Measurements from ENCODE around the gene EVC2. TPM values are rescaled to one million over a fixed set of nuclear protein-coding genes. Genes with fewer than 3 reads are reported as not detected.
A peak's percentile ranks its signal among the peaks of the same experiment; 100 is the strongest.

The EVC2 gene
- total and polyA plus RNA-seq, 4 donors: 1.7 to 6.6 (median 2.3) TPM

DNA sequence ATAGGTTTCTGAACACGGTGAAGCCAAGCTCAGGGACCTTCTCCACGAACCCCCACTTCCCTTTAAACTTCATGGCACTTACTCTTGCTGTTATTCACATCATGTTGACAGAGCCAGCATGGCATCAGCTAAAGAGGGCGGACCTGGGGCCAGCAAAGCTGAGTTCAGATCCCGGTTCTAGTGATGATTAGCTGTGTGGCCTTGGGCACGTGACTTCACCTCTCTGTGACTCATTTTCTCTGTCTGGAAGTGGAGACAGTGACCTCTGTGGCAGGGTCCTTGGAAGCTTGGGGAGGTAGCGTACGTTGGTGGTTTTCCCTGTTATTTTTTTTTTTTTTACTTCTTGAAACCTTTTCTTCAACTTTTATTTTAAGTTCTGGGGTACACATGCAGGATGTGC lies 16.0 kb upstream of the EVC2 start:
- Histone ChIP-seq H3K36me3 (ENCODE audit: control insufficient read depth, insufficient read depth, low read length) (peaks cover 4% of the 10 kb centered on the region), H3K27ac (ENCODE audit: low read depth, low read length) (no peak overlapping the region)
- 91% methylated on average over 3 of the region's 7 CpGs for WGBS (ENCODE audit: insufficient coverage)

DNA sequence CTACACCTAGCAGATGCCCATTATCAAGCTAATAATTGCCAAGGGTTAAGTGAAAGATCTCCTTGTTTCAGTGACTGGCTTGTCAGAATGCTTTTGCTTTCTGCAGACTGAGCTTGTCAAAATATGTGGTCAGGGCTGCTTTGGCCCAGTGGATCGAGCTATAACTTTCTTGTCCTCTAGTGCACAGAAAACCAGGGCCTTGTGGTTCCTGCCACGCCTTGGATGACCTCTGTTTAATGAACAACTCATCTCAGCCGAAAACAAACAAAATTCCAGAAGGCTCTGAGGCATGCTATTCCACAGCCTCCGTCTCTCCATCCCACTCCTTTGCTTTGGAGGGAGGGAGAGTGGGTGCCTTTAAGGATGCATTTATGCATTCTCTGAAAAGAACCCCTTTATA lies 14.0 kb upstream of the EVC2 start:
- 63% methylated on average over 1 of the region's 4 CpGs for WGBS (ENCODE audit: insufficient coverage)
- DNase-seq (ENCODE audit: low read depth in 4 of 6, low spot score in 6 of 6): no peak
- Histone ChIP-seq H3K27me3 (ENCODE audit: control insufficient read depth, insufficient read depth, low read length) (no peaks in the 10 kb centered on the region), H3K36me3 (ENCODE audit: control insufficient read depth, insufficient read depth, low read length) (peaks cover 7% of the 10 kb centered on the region), H3K27ac (ENCODE audit: low read depth, low read length) (no peak overlapping the region), H3K4me1 (ENCODE audit: control insufficient read depth, insufficient read depth, low read length) (peaks cover 2% of the 10 kb centered on the region), H3K4me3 (ENCODE audit: low read depth, low read length) (no peak overlapping the region), H3K9me3 (ENCODE audit: control insufficient read depth, insufficient read depth, low read length) (no peaks in the 10 kb centered on the region)

More for the DNA sequence above, 16.0 kb upstream of the EVC2 start:
- H3K9me3 ChIP-seq (ENCODE audit: control insufficient read depth, insufficient read depth, low read length): no peaks in the 10 kb centered on the region
- H3K4me1 ChIP-seq (ENCODE audit: control insufficient read depth, insufficient read depth, low read length): peaks cover 2% of the 10 kb centered on the region
- H3K27me3 ChIP-seq (ENCODE audit: control insufficient read depth, insufficient read depth, low read length): no peaks in the 10 kb centered on the region
- no peak overlapping the region for H3K4me3 ChIP-seq (ENCODE audit: low read depth, low read length)
- DNase-seq (ENCODE audit: low read depth in 4 of 6, low spot score in 6 of 6): no peak

GRCh38 chr4:5721923-5722322 lies 13.6 kb upstream of the EVC2 start:
- H3K27me3 ChIP-seq (ENCODE audit: control insufficient read depth, insufficient read depth, low read length): no peaks in the 10 kb centered on the region
- DNase-seq (ENCODE audit: low read depth in 4 of 6, low spot score in 6 of 6): no peak
- H3K4me3 ChIP-seq (ENCODE audit: low read depth, low read length): no peak overlapping the region
- WGBS (ENCODE audit: insufficient coverage): no CpG with 5 or more reads among the region's 5 CpGs
- peaks cover 2% of the 10 kb centered on the region for H3K4me1 ChIP-seq (ENCODE audit: control insufficient read depth, insufficient read depth, low read length)
- no peaks in the 10 kb centered on the region for H3K9me3 ChIP-seq (ENCODE audit: control insufficient read depth, insufficient read depth, low read length)
- H3K27ac ChIP-seq (ENCODE audit: low read depth, low read length): no peak overlapping the region
- H3K36me3 ChIP-seq (ENCODE audit: control insufficient read depth, insufficient read depth, low read length): peaks cover 7% of the 10 kb centered on the region

GRCh38 chr4:5720980-5721379 lies 12.6 kb upstream of the EVC2 start:
- WGBS (ENCODE audit: insufficient coverage): 87% methylated on average over 2 of the region's 3 CpGs
- DNase-seq (ENCODE audit: low read depth in 4 of 6, low spot score in 6 of 6): no peak
- peaks cover 7% of the 10 kb centered on the region for H3K36me3 ChIP-seq (ENCODE audit: control insufficient read depth, insufficient read depth, low read length)
- H3K4me1 ChIP-seq (ENCODE audit: control insufficient read depth, insufficient read depth, low read length): peaks cover 2% of the 10 kb centered on the region
- H3K27ac ChIP-seq (ENCODE audit: low read depth, low read length): no peak overlapping the region
- H3K4me3 ChIP-seq (ENCODE audit: low read depth, low read length): no peak overlapping the region
- H3K27me3 ChIP-seq (ENCODE audit: control insufficient read depth, insufficient read depth, low read length): no peaks in the 10 kb centered on the region
- H3K9me3 ChIP-seq (ENCODE audit: control insufficient read depth, insufficient read depth, low read length): no peaks in the 10 kb centered on the region

DNA sequence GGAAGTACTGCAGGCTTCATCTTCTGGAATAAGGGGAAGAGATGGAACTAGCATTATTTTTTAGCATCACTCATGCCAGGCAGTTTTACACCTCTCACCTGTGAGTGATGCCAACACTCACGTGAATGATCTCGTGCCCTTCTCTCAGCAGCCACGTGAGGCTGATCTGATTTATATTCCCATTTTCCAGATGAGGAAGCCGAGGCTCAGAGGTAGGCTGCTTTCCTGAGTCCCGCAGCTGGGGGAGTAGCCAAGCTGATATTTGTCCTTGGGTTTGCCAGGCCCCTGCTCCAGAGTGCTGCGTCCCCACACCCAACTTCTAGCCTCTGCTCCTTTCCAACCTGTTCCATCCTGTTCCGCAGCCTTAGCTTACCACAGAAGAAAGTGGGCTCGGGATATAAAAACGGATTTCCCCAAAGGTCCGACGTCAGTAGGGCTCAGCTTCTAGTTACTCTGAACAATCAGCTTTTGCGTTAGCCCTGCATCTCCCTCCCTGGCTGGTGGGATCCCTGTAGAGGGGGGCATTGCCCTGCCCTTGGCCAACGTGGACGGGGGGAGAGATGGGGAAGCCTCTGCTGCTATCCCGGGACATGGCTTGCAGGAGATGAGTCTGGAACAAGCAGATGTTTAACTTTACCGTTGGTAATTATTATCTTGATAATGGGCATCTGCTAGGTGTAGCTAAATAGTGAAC lies 11.9 kb upstream of the EVC2 start:
- no peak overlapping the region for H3K27ac ChIP-seq (ENCODE audit: low read depth, low read length)
- 84% methylated on average over 15 of the region's 16 CpGs for WGBS (ENCODE audit: insufficient coverage)
- peaks cover 7% of the 10 kb centered on the region for H3K36me3 ChIP-seq (ENCODE audit: control insufficient read depth, insufficient read depth, low read length)
- no peak for DNase-seq (ENCODE audit: low read depth in 4 of 6, low spot score in 6 of 6)
- peaks cover 2% of the 10 kb centered on the region for H3K4me1 ChIP-seq (ENCODE audit: control insufficient read depth, insufficient read depth, low read length)
- H3K9me3 ChIP-seq (ENCODE audit: control insufficient read depth, insufficient read depth, low read length): peaks cover 2% of the 10 kb centered on the region
- no peaks in the 10 kb centered on the region for H3K27me3 ChIP-seq (ENCODE audit: control insufficient read depth, insufficient read depth, low read length)
- H3K4me3 ChIP-seq (ENCODE audit: low read depth, low read length): no peak overlapping the region

GRCh38 chr4:5719350-5720055 lies 11.1 kb upstream of the EVC2 start:
- H3K27me3 ChIP-seq (ENCODE audit: control insufficient read depth, insufficient read depth, low read length): no peaks in the 10 kb centered on the region
- DNase-seq (ENCODE audit: low read depth in 4 of 6, low spot score in 6 of 6): peak in 1 of 6 donors; percentile 19
- WGBS (ENCODE audit: insufficient coverage): 100% methylated on average over 2 of the region's 7 CpGs
- H3K4me3 ChIP-seq (ENCODE audit: low read depth, low read length): no peak overlapping the region
- H3K4me1 ChIP-seq (ENCODE audit: control insufficient read depth, insufficient read depth, low read length): peaks cover 2% of the 10 kb centered on the region
- H3K27ac ChIP-seq (ENCODE audit: low read depth, low read length): no peak overlapping the region
- peaks cover 4% of the 10 kb centered on the region for H3K9me3 ChIP-seq (ENCODE audit: control insufficient read depth, insufficient read depth, low read length)
- H3K36me3 ChIP-seq (ENCODE audit: control insufficient read depth, insufficient read depth, low read length): peaks cover 7% of the 10 kb centered on the region

DNA sequence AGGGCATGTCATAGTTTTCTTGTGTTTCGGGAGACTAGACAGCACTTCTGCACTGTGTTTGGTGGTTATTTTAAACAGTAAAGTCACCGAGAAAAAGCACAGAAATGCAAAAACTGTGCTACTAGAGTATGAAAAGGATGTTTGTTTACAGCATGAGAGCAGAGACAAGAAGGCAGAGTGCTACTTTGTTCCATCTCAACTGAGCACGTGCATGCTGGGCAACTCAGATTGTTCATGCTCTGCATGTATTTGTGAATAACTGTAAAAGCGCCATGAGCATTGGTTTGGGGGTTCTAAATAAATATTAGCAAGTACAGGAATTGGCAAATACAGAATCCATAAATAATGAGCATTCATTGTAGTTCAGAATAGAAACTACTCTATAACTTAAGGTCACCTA lies 10.1 kb upstream of the EVC2 start:
- peaks cover 4% of the 10 kb centered on the region for H3K9me3 ChIP-seq (ENCODE audit: control insufficient read depth, insufficient read depth, low read length)
- peaks cover 5% of the 10 kb centered on the region for H3K36me3 ChIP-seq (ENCODE audit: control insufficient read depth, insufficient read depth, low read length)
- H3K4me3 ChIP-seq (ENCODE audit: low read depth, low read length): no peak overlapping the region
- no peak overlapping the region for H3K27ac ChIP-seq (ENCODE audit: low read depth, low read length)
- no peak for DNase-seq (ENCODE audit: low read depth in 4 of 6, low spot score in 6 of 6)
- 45% methylated on average over 2 of the region's 4 CpGs for WGBS (ENCODE audit: insufficient coverage)
- peaks cover 2% of the 10 kb centered on the region for H3K4me1 ChIP-seq (ENCODE audit: control insufficient read depth, insufficient read depth, low read length)
- no peaks in the 10 kb centered on the region for H3K27me3 ChIP-seq (ENCODE audit: control insufficient read depth, insufficient read depth, low read length)

- Histone ChIP-seq H3K4me1 (ENCODE audit: control insufficient read depth, insufficient read depth, low read length) (peaks cover 2% of the 10 kb centered on the region), H3K36me3 (ENCODE audit: control insufficient read depth, insufficient read depth, low read length) (peaks cover 5% of the 10 kb centered on the region), H3K27me3 (ENCODE audit: control insufficient read depth, insufficient read depth, low read length) (no peaks in the 10 kb centered on the region), H3K4me3 (ENCODE audit: low read depth, low read length) (no peak overlapping the region), H3K9me3 (ENCODE audit: control insufficient read depth, insufficient read depth, low read length) (peaks cover 4% of the 10 kb centered on the region), H3K27ac (ENCODE audit: low read depth, low read length) (no peak overlapping the region)
- DNase-seq (ENCODE audit: low read depth in 4 of 6, low spot score in 6 of 6): no peak
- WGBS (ENCODE audit: insufficient coverage): 100% methylated on average over 1 of the region's 4 CpGs
These were observed 9.2 kb upstream of the EVC2 start for GRCh38 chr4:5717449-5718158.

GRCh38 chr4:5716391-5716790 lies 8.0 kb upstream of the EVC2 start:
- Histone ChIP-seq H3K27ac (ENCODE audit: low read depth, low read length) (no peak overlapping the region), H3K36me3 (ENCODE audit: control insufficient read depth, insufficient read depth, low read length) (peaks cover 5% of the 10 kb centered on the region), H3K9me3 (ENCODE audit: control insufficient read depth, insufficient read depth, low read length) (peaks cover 4% of the 10 kb centered on the region), H3K4me3 (ENCODE audit: low read depth, low read length) (no peak overlapping the region), H3K27me3 (ENCODE audit: control insufficient read depth, insufficient read depth, low read length) (no peaks in the 10 kb centered on the region), H3K4me1 (ENCODE audit: control insufficient read depth, insufficient read depth, low read length) (peaks cover 8% of the 10 kb centered on the region)
- DNase-seq (ENCODE audit: low read depth in 4 of 6, low spot score in 6 of 6): no peak
- 88% methylated on average over 1 of the region's 2 CpGs for WGBS (ENCODE audit: insufficient coverage)
